IMR-90 (cell line): ENCODE data around the gene ZNF593.

Source experiments
- BHLHE40 ChIP-seq: fragments of 150-350 bp; IDR thresholded peaks from 2 replicates; pipeline ENCODE4 v1.6.1; 2016; ENCODE audit warnings: mild to moderate bottlenecking, low read depth, low read length
- CHD1 ChIP-seq: IDR thresholded peaks from 2 replicates; pipeline ENCODE4 v1.6.1; 2012; ENCODE audit warnings: low read depth, low read length, improper control_type of control experiment
- FOS ChIP-seq: fragments of 150-350 bp; IDR thresholded peaks from 2 replicates; pipeline ENCODE4 v1.6.1; 2016; ENCODE audit warnings: low read depth, low read length
- MAFK ChIP-seq: IDR thresholded peaks from 2 replicates; pipeline ENCODE4 v1.6.1; 2012; ENCODE audit warnings: low read depth, low read length, improper control_type of control experiment
- MAZ ChIP-seq: IDR thresholded peaks from 2 replicates; pipeline ENCODE4 v1.6.1; 2012; ENCODE audit warnings: low read depth, mild to moderate bottlenecking, low read length, improper control_type of control experiment, moderate library complexity, borderline replicate concordance
- MXI1 ChIP-seq: IDR thresholded peaks from 2 replicates; pipeline ENCODE4 v1.6.1; 2012; ENCODE audit warnings: low read depth, mild to moderate bottlenecking, low read length, moderate library complexity, borderline replicate concordance
- POLR2A ChIP-seq: IDR thresholded peaks from 2 replicates; pipeline ENCODE4 v1.6.1; 2012; ENCODE audit warnings: mild to moderate bottlenecking, low read depth, low read length
- RCOR1 ChIP-seq: IDR thresholded peaks from 2 replicates; pipeline ENCODE4 v1.6.1; 2012; ENCODE audit warnings: mild to moderate bottlenecking, low read length, improper control_type of control experiment; ENCODE audit not compliant: insufficient replicate concordance
- TF ChIP-seq, protein P1 (sequence below): conservative IDR thresholded peaks from 2 replicates; pipeline ENCODE4 v1.5.1; 2012; ENCODE audit warnings: mild to moderate bottlenecking, low read depth, low read length, improper control_type of control experiment
- TF ChIP-seq, protein P2 (sequence below): fragments of 150-350 bp; IDR thresholded peaks from 2 replicates; pipeline ENCODE4 v1.6.1; 2017; ENCODE audit warnings: mild to moderate bottlenecking, antibody characterized with exemption, low read length, low read depth

DNA sequence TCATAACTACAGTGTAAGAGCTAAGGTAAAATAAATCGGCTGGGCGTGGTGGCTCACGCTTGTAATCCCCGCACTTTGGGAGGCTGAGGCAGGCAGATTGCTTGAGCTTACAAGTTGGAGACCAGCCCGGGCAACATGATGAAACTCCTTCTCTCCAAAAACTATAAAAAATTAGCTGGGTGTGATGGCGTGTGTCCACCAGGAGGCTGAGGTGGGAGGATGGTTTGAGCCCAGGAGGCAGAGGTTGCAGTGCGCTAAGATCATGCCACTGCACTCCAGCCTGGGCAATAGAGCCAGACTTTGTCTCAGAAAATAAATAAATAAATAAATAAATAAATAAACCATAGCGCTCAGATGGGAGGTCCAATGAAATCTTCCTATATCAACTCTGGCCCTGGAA is 27.5 kb upstream of the ZNF593 start:
- TF ChIP-seq, protein P1, sequence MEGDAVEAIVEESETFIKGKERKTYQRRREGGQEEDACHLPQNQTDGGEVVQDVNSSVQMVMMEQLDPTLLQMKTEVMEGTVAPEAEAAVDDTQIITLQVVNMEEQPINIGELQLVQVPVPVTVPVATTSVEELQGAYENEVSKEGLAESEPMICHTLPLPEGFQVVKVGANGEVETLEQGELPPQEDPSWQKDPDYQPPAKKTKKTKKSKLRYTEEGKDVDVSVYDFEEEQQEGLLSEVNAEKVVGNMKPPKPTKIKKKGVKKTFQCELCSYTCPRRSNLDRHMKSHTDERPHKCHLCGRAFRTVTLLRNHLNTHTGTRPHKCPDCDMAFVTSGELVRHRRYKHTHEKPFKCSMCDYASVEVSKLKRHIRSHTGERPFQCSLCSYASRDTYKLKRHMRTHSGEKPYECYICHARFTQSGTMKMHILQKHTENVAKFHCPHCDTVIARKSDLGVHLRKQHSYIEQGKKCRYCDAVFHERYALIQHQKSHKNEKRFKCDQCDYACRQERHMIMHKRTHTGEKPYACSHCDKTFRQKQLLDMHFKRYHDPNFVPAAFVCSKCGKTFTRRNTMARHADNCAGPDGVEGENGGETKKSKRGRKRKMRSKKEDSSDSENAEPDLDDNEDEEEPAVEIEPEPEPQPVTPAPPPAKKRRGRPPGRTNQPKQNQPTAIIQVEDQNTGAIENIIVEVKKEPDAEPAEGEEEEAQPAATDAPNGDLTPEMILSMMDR, result no peak
- TF ChIP-seq MAZ (no peak), RCOR1 (no peak), CHD1 (no peak), POLR2A (no peak), MAFK (no peak), BHLHE40 (no peak), FOS (no peak), MXI1 (no peak)
- TF ChIP-seq, protein P2, sequence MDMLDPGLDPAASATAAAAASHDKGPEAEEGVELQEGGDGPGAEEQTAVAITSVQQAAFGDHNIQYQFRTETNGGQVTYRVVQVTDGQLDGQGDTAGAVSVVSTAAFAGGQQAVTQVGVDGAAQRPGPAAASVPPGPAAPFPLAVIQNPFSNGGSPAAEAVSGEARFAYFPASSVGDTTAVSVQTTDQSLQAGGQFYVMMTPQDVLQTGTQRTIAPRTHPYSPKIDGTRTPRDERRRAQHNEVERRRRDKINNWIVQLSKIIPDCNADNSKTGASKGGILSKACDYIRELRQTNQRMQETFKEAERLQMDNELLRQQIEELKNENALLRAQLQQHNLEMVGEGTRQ, result no peak
